Measurements from ENCODE around the gene CEBPZOS.

GRCh38 chr2:37198681-37199065 lies 2.4 kb downstream of the CEBPZOS start:
- TF ChIP-seq POLR2A (IDR thresholded peaks at IDR 0.05) = no peak
- no peak for TF ChIP-seq CTCF (IDR thresholded peaks at IDR 0.05)
- TF ChIP-seq POLR2AphosphoS5 (IDR thresholded peaks at IDR 0.05) = no peak

All from breast epithelium (tissue), 3 donors.